ENCODE data around the gene CMC1.

DNA sequence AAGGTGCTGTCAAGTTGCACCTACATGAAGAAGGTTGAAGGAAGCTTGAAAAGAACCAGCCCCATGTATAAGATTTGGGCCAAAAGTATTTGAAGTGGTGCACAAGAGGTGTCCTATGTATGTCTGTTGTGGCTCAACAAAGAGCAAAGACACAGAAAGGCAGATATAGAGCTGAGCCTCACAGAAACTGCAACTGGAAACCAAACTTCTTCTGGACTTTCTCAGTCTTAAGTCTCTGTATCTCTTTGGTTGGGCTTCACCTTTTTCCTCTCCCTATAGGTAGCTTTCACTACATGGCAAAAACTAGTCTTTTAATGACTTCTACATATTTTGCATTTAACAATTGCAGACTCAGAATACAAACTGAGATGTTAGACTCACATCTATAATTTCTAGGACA lies 8.8 kb upstream of the CMC1 start:
- TF ChIP-seq CTCF (IDR thresholded peaks at IDR 0.05), result no peak
- no peak for TF ChIP-seq EP300 (IDR thresholded peaks at IDR 0.05)
